GM21529 (cell line): ENCODE data around the gene NPDC1.
"Not testable (repeated sequence)": the region's sequence is repeated elsewhere in the genome, so short reads cannot be mapped to it uniquely, and the experiment has no call there.

Experiments used
- ATAC-seq: cut with Tn5 transposase; IDR thresholded peaks from one replicate; pipeline ENCODE4 v1.9.1; 2021; ENCODE audit not compliant: unreplicated experiment

NPDC1 gene

GRCh38 chr9:137075275-137075775, 29.3 kb upstream of the NPDC1 start:
- no peak for ATAC-seq

- ATAC-seq = no peak
Observed at GRCh38 chr9:137074657-137075274, 28.8 kb upstream of the NPDC1 start.

- ATAC-seq = no peak
Observed at GRCh38 chr9:137073992-137074399, 28.0 kb upstream of the NPDC1 start.

GRCh38 chr9:137071282-137071681, 25.3 kb upstream of the NPDC1 start:
- ATAC-seq = no peak

GRCh38 chr9:137070906-137071275, 24.9 kb upstream of the NPDC1 start:
- no peak for ATAC-seq

- ATAC-seq = peak; percentile 72
Observed at GRCh38 chr9:137070201-137070905, 24.4 kb upstream of the NPDC1 start, which contains the start of gene SAPCD2. SAPCD2 (minus strand) TSS chr9:137070557; CDS start chr9:137070460, 97 bp downstream.

- ATAC-seq = no peak
Observed at GRCh38 chr9:137069508-137070091, 23.6 kb upstream of the NPDC1 start.

GRCh38 chr9:137068539-137069507, 22.8 kb upstream of the NPDC1 start:
- no peak for ATAC-seq

GRCh38 chr9:137067860-137068538, 22.0 kb upstream of the NPDC1 start:
- peak; percentile 32 for ATAC-seq

- ATAC-seq = no peak
Observed at GRCh38 chr9:137066096-137066861, 20.3 kb upstream of the NPDC1 start.

GRCh38 chr9:137065336-137065967, 19.5 kb upstream of the NPDC1 start:
- ATAC-seq = no peak

- ATAC-seq = no peak
Observed at GRCh38 chr9:137064880-137065164, 18.8 kb upstream of the NPDC1 start.

GRCh38 chr9:137064027-137064879, 18.3 kb upstream of the NPDC1 start:
- no peak for ATAC-seq

GRCh38 chr9:137063311-137064026, 17.5 kb upstream of the NPDC1 start:
- ATAC-seq = no peak

GRCh38 chr9:137062798-137063197, 16.8 kb upstream of the NPDC1 start:
- not testable (repeated sequence) for ATAC-seq

- no peak for ATAC-seq
Observed at GRCh38 chr9:137062384-137062783, 16.4 kb upstream of the NPDC1 start.

GRCh38 chr9:137058521-137059234, 12.7 kb upstream of the NPDC1 start:
- no peak for ATAC-seq
